HG02840 (cell line): ENCODE results near the gene RPL13A.

ENCODE experiments used
- ATAC-seq: cut with Tn5 transposase; IDR thresholded peaks from one replicate; pipeline ENCODE4 v1.9.1; 2021; ENCODE audit warnings: mild to moderate bottlenecking, moderate library complexity, moderate number of reproducible peaks; ENCODE audit not compliant: unreplicated experiment, low FRiP score

The RPL13A gene

DNA sequence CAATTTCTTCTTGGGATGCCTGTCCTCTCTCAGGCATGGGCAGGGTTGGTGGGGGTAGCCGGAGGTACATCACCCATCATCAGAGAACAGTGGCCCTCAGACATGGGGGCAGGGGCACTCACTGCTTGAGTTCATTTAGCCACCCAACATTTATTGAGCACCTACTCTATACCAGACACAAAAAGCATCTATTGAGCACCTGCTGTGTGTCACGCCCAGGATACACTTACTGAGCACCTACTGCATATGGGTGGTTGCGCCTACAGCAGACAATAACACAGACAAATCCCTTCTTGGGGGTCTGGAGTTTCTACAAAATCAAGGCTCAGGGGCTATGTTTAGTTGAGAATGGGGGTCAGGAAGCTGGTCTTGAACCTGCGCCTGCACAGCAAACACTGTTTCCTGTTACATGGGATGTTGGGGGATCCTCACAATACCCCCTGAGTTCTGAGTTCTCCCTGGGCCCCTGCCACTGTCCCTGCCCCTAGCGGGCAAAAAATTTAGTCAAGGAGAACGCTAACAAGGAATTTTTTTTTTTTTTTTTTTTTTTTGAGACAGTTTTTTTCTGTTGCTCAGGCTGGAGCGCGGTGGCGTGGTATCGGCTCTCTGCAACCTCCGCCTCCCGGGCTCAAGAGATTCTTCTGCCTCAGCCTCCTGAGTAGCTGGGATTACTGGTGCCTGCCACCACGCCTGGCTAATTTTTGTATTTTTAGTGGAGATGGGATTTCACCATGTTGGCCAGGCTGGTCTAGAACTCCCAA lies 52.0 kb downstream of the RPL13A start:
- ATAC-seq, result no peak
